Stimulated activated effector memory CD8-positive, alpha-beta T cell treated with anti-CD3 and anti-CD28 coated beads, Interleukin-12 subunit alpha, Interleukin-12 subunit beta, amount 100 ng/mL, for 72 hours (primary cell): Measurements from ENCODE around the gene MYO10.
A peak's percentile ranks its signal among the peaks of the same experiment; 100 is the strongest.
"Not testable (repeated sequence)": the region's sequence is repeated elsewhere in the genome, so short reads cannot be mapped to it uniquely, and the experiment has no call there.

Source experiments
- ATAC-seq: fragments of 150-1000 bp; cut with Tn5 transposase; 2 replicates; pipeline ENCODE4 v1.10.0; 2021
- DNase-seq, 2 donors: peaks; one replicate each; pipeline ENCODE4 v3.0.0; 2021 to 2022; ENCODE audit warnings: low spot score in 2 of 2
- H3K27ac Mint-ChIP-seq: one replicate; pipeline ENCODE4 v1.8.0; 2022; ENCODE audit warnings: mild to moderate bottlenecking, mixed read lengths
- H3K36me3 Mint-ChIP-seq: one replicate; pipeline ENCODE4 v1.8.0; 2022; ENCODE audit warnings: mild to moderate bottlenecking, mixed read lengths
- H3K4me1 Mint-ChIP-seq: one replicate; pipeline ENCODE4 v1.8.0; 2022; ENCODE audit warnings: mixed read lengths
- H3K4me3 Mint-ChIP-seq: one replicate; pipeline ENCODE4 v1.8.0; 2022; ENCODE audit warnings: mild to moderate bottlenecking, mixed read lengths
- H3K9me3 Mint-ChIP-seq: one replicate; pipeline ENCODE4 v1.8.0; 2022; ENCODE audit warnings: mixed read lengths

The MYO10 gene

DNA sequence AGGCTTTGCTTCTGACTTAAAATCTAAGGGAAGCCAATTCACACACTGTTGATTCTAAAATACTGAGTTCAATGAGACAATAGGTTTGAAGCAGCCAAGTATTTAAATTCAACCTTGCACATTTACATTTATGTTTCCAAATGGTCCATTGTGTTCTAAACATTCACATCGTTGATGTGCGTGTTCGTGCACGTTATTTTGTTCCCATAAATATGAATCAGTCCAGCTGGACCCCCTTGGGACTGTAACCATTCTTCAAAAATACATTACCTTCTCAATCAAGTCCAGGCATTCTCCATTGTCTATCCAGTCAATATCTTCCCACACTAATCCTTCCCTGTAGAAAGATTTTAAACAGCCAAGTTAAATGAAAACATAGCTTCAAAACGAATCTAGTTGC lies 172.9 kb downstream of the MYO10 start:
- ATAC-seq: no peak
- H3K36me3 Mint-ChIP-seq: no peaks in the 10 kb centered on the region
- no peaks in the 10 kb centered on the region for H3K9me3 Mint-ChIP-seq

DNA sequence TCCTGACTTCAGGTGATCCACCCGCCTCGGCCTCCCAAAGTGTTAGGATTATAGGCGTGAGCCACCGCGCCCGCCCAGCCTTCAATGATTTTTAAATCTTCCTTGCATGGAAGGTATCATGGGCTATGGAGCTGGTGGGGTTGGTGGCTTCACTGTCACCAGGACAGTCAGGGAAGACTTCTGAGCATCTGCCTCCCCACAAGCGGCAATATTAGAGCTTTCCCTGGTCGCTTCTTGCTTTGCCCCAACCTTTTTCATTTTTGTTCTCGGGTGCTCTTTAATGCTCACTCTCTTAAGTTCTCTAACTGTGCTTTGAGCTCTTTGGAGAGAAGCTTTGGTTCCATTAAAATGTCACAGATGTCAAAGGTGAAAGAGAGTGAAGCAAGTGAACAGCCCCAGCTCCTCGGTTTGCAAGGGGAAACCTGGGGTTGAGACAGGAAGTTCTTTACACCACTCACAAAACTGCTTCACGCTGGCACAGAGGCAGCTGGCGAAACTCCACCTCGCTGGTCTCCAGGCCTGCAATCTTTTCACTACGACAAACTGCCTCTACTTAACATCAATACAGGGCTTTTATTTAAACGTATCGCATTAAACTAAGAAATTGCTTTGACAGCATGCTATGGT lies 176.8 kb downstream of the MYO10 start:
- Mint-ChIP-seq H3K27ac (no peak overlapping the region), H3K4me3 (no peak overlapping the region), H3K36me3 (no peaks in the 10 kb centered on the region), H3K9me3 (no peaks in the 10 kb centered on the region), H3K4me1 (no peaks in the 10 kb centered on the region)
- DNase-seq: no peak
- ATAC-seq: peak; percentile 16

More for the DNA sequence above, 172.9 kb downstream of the MYO10 start:
- Mint-ChIP-seq H3K27ac (no peak overlapping the region), H3K4me3 (no peak overlapping the region), H3K4me1 (no peaks in the 10 kb centered on the region)
- DNase-seq: no peak

- Mint-ChIP-seq H3K4me1 (no peaks in the 10 kb centered on the region), H3K27ac (no peak overlapping the region), H3K9me3 (no peaks in the 10 kb centered on the region), H3K4me3 (no peak overlapping the region), H3K36me3 (no peaks in the 10 kb centered on the region)
- ATAC-seq: no peak
- DNase-seq: no peak
Observed at GRCh38 chr5:16757989-16758501, 178.0 kb downstream of the MYO10 start.

GRCh38 chr5:16757577-16757976 lies 178.5 kb downstream of the MYO10 start:
- H3K4me1 Mint-ChIP-seq, H3K36me3 Mint-ChIP-seq, H3K4me3 Mint-ChIP-seq, H3K9me3 Mint-ChIP-seq, DNase-seq, H3K27ac Mint-ChIP-seq, ATAC-seq: not testable (repeated sequence)

DNA sequence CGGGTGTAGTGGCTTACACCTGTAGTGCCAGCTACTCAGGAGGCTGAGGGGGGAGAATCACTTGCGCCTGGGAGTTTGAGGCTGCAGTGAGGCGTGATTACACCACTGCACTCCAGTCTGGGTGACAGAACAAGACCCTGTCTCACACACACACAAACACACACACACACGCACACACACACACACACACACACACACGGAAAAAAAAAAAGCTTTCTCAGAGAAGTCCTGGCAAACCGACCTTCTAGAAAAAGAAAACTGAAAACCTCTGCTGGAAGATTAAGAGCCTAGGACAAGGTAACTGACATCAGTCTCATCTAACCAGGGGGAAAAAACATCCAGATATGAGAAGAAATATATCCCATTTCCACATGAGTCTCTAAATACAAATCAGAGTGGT lies 178.9 kb downstream of the MYO10 start:
- H3K4me1 Mint-ChIP-seq: no peaks in the 10 kb centered on the region
- no peak overlapping the region for H3K4me3 Mint-ChIP-seq
- no peaks in the 10 kb centered on the region for H3K36me3 Mint-ChIP-seq
- DNase-seq (no peak), ATAC-seq (no peak)
- H3K27ac Mint-ChIP-seq: no peak overlapping the region
- no peaks in the 10 kb centered on the region for H3K9me3 Mint-ChIP-seq

DNA sequence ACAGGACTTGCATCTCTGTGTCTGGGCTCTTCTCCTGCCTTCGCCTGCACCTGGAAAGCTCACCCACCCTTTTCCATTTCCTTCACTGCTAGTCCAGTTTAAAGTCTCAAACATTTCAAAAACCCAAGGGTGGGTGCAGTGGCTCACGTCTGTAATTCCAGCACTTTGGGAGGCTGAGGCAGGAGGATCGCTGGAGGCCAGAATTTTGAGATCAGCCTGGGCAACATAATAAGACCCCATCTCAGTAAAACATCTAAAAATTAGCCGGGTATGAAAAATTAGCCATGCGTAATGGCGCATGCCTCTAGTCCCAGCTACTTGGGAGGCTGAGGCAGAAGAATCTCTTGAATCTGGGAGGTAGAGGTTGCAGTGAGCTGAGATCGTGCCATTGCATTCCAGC lies 179.4 kb downstream of the MYO10 start:
- Mint-ChIP-seq H3K36me3 (no peaks in the 10 kb centered on the region), H3K27ac (no peak overlapping the region)
- DNase-seq: no peak

GRCh38 chr5:16755641-16756040 lies 180.4 kb downstream of the MYO10 start:
- ATAC-seq: no peak
- Mint-ChIP-seq H3K4me3 (no peak overlapping the region), H3K9me3 (no peaks in the 10 kb centered on the region), H3K4me1 (no peaks in the 10 kb centered on the region), H3K36me3 (no peaks in the 10 kb centered on the region), H3K27ac (no peak overlapping the region)
- no peak for DNase-seq

More for the DNA sequence above, 179.4 kb downstream of the MYO10 start:
- Mint-ChIP-seq H3K4me1 (no peaks in the 10 kb centered on the region), H3K4me3 (no peak overlapping the region), H3K9me3 (no peaks in the 10 kb centered on the region)
- no peak for ATAC-seq

DNA sequence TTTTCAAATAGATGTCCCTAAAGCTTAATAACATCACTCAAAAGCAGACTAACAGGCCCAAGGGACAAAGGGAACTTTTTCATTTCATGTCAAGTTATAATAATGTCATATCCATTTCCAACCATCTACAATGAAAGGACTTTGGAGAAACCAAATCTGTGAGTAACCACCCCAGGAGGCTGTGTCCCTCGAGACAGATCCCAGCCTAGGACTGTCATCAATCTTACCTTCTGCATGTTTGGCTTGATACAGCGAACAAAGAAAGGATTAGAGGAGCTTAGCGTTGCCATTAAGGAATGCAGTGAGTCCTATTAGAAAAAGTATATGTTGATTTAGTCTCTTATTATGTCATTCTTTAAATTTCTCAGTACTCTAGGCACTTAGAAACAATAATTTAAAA lies 181.5 kb downstream of the MYO10 start:
- no peak for ATAC-seq
- no peaks in the 10 kb centered on the region for H3K4me1 Mint-ChIP-seq
- H3K27ac Mint-ChIP-seq: no peak overlapping the region
- DNase-seq: no peak
- H3K9me3 Mint-ChIP-seq: no peaks in the 10 kb centered on the region
- no peaks in the 10 kb centered on the region for H3K36me3 Mint-ChIP-seq
- H3K4me3 Mint-ChIP-seq: no peak overlapping the region

- H3K4me3 Mint-ChIP-seq: no peak overlapping the region
- no peaks in the 10 kb centered on the region for H3K36me3 Mint-ChIP-seq
- ATAC-seq (no peak), DNase-seq (no peak)
- H3K27ac Mint-ChIP-seq: no peak overlapping the region
- no peaks in the 10 kb centered on the region for H3K9me3 Mint-ChIP-seq
- no peaks in the 10 kb centered on the region for H3K4me1 Mint-ChIP-seq
Observed at GRCh38 chr5:16754086-16754485, 182.0 kb downstream of the MYO10 start.

DNA sequence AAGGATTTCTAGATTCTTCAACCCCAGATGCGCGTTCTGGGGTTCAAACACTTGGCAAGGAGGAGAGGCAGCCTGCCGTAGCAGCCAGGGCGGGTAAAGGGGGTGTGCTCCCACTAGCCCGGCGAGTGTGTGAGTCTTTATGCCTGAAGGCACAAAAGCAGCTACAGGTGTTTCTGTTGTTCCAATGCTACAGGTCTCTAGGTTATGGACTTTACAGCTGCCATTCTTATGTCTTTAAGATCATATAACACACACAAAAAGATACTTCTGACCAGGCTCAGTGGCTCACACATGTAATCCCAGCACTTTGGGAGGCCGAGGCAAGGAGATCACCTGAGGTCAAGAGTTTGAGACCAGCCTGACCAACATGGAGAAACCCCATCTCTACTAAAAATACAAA lies 185.6 kb downstream of the MYO10 start:
- ATAC-seq (no peak), DNase-seq (no peak)
- no peaks in the 10 kb centered on the region for H3K36me3 Mint-ChIP-seq
- H3K4me1 Mint-ChIP-seq: no peaks in the 10 kb centered on the region
- no peak overlapping the region for H3K4me3 Mint-ChIP-seq
- no peaks in the 10 kb centered on the region for H3K9me3 Mint-ChIP-seq
- H3K27ac Mint-ChIP-seq: no peak overlapping the region

- DNase-seq (no peak), ATAC-seq (no peak)
- H3K9me3 Mint-ChIP-seq: no peaks in the 10 kb centered on the region
- H3K27ac Mint-ChIP-seq: no peak overlapping the region
- H3K4me3 Mint-ChIP-seq: no peak overlapping the region
- H3K4me1 Mint-ChIP-seq: no peaks in the 10 kb centered on the region
- no peaks in the 10 kb centered on the region for H3K36me3 Mint-ChIP-seq
Observed at GRCh38 chr5:16749626-16750025, 186.5 kb downstream of the MYO10 start.

DNA sequence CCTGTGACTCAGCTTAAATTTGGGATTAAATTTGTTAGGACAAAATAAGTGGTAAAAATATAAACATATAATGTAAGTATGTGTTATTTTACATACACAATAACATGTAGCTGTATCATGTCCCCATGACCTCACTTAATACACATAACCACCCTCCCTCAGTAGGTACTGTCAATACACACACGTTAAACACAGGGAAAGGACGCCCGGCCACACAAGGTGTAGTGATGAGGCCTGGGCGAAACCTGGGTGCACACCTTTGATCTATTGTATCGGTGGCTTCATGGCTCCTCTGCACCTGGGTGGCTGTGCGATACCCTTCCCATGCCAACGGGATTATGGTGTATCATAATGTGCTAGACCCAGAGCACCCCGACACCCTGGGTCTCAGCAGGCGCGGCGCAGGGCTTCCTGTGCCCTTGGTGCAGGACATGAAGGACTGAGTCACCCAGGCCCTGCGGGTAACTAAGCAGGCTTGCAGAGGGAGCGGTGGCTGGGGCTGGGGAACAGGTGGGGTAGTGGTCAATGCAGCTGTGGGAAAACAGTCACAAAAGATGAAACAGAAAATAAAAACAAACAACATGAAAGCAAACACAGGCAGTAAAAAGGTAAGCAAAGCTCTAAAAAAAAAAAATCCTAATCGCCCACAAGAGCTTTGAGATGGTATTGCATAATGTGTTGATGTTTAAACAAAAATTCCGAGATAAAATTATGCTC lies 191.8 kb downstream of the MYO10 start:
- Mint-ChIP-seq H3K4me3 (no peak overlapping the region), H3K36me3 (no peaks in the 10 kb centered on the region), H3K9me3 (no peaks in the 10 kb centered on the region), H3K27ac (peak overlapping the region; percentile 32), H3K4me1 (no peaks in the 10 kb centered on the region)
- peak; percentile 13 for ATAC-seq
- DNase-seq: no peak

DNA sequence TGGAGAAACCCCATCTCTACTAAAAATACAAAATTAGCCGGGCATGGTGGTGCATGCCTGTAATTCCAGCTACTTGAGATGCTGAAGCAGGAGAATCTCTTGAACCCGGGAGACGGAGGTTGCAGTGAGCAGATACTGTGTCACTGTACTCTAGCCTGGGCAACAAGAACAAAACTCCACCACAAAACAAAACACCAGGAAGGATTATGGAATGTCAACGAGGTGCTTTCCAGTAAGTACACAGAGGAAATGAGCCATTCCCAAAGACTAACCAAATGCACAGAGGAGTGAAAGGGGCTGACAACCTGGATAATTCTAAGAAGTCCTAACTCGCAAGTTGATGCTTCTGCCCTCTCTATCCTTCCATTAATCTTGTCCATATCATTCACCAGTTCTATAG lies 193.2 kb downstream of the MYO10 start:
- ATAC-seq (no peak), DNase-seq (no peak)
- no peaks in the 10 kb centered on the region for H3K4me1 Mint-ChIP-seq
- H3K9me3 Mint-ChIP-seq: no peaks in the 10 kb centered on the region
- no peak overlapping the region for H3K4me3 Mint-ChIP-seq
- H3K36me3 Mint-ChIP-seq: no peaks in the 10 kb centered on the region
- H3K27ac Mint-ChIP-seq: no peak overlapping the region

DNA sequence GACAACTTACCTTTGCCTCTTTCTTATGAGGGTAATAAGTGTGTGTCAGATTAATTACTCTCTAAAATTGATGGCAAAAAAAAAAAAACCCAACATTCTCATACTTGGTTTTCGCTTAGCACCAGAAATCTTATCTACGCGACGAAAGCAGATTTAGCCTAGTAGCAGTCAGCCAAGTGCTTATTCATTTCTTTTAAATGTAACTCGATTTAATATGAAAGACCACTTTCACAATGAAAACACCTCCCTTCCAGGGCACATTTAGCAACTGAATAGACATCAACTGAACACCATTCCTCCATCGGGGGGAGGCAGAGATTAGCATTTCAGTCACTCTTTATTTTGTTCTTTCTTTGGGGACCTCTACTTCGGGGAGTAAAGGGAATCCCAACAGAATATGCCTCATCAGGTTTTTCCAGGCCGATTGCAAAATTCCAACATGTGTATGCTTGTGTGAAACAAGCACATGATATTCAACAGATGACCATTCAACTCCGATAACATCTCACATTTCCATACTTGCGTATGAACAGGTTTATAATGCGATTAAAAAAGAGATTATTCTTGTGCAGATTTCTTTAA lies 195.2 kb downstream of the MYO10 start:
- DNase-seq (no peak), ATAC-seq (no peak)
- H3K9me3 Mint-ChIP-seq: no peaks in the 10 kb centered on the region
- no peak overlapping the region for H3K27ac Mint-ChIP-seq
- H3K36me3 Mint-ChIP-seq: no peaks in the 10 kb centered on the region
- no peak overlapping the region for H3K4me3 Mint-ChIP-seq
- H3K4me1 Mint-ChIP-seq: no peaks in the 10 kb centered on the region

DNA sequence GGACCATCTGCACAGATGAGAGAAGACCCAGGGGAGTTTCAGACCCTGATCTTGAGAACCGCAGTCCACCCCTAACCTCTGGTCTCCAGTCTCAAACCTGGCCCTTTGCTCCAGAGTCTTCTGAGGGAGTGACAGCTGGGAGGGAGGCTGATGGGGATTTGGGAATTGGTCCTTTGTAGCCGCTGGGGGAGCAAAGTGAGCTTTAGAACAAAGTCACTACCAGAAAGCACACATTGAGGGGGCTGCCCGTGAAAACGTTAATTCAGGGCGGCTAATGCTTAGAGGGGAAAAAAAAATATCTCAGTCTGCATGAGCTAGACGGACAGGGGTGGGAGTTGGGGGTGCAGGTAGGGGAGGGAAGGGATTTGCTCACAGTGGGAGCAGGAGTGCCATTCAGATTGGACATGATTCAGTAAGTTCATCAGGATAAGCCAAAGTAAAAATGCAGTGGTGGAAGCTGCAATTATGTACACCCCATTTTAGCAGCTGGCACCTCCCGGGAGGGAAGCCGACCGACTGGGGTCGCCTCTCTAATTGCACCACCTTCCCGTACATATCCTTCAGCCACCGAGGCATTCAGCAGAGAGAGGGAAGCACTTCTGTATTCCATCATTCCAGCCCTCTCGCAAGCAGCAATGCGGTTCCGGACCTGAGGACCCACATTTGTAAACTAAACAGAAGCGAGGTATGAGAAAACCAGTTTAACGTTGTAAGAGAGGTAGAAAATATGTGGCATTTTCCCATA lies 195.8 kb downstream of the MYO10 start:
- Mint-ChIP-seq H3K4me3 (no peak overlapping the region), H3K36me3 (no peaks in the 10 kb centered on the region), H3K27ac (no peak overlapping the region), H3K9me3 (no peaks in the 10 kb centered on the region), H3K4me1 (no peaks in the 10 kb centered on the region)
- ATAC-seq (no peak), DNase-seq (no peak)
